HG02973 (cell line): ENCODE results near the gene PARP2.

Source experiments
- ATAC-seq: cut with Tn5 transposase; IDR thresholded peaks from one replicate; pipeline ENCODE4 v1.9.1; 2021; ENCODE audit warnings: moderate library complexity; ENCODE audit not compliant: unreplicated experiment

The PARP2 gene

GRCh38 chr14:20391505-20391904 is 48.1 kb downstream of the PARP2 start:
- ATAC-seq: no peak

DNA sequence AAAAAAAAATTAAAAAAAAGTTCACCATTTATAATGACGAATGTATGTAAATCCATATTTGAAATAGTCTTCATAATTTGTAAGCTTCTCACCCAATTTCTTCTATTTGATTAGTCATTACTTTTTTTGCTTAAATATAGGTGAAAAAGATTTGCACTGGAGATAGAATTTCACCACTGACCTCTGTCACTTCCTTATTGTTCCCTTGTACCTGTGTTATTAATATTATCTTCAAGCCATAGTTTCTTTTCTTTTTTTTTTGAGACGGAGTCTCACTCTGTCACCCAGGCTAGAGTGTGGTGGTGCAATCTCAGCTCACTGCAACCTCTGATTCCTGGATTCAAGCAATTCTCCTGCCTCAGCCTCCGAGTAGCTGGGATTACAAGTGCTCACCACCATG is 54.1 kb downstream of the PARP2 start:
- ATAC-seq: no peak

- no peak for ATAC-seq
Observed at GRCh38 chr14:20400589-20400964, 57.1 kb downstream of the PARP2 start.

- ATAC-seq: no peak
Observed at GRCh38 chr14:20400965-20401593, 57.6 kb downstream of the PARP2 start.

- ATAC-seq: no peak
Observed at GRCh38 chr14:20403521-20403920, 60.1 kb downstream of the PARP2 start.
